Panc1 (cell line): Measurements from ENCODE around the gene BTK. TPM values are rescaled to one million over a fixed set of nuclear protein-coding genes. Genes with fewer than 3 reads are reported as not detected.

Experiments used
- ATAC-seq: fragments of 200-7000 bp; cut with Tn5 transposase; 2 replicates; pipeline ENCODE4 v1.9.1; 2020; ENCODE audit warnings: mild to moderate bottlenecking, moderate library complexity
- BruUV-seq: library from RNA; stranded (reverse); fragments of 400-500 nt; replicated peaks from 2 replicates; lab custom pipeline; 2021; lab: Mats Ljungman, UMichigan
- CTCF ChIA-PET: fragments of 300-600 bp; sonication (Branson Sonifier 250); formaldehyde crosslinking; loops from one replicate; lab custom pipeline; 2022; ENCODE audit warnings: antibody characterized with exemption; lab: Charles Lee
- POLR2A ChIA-PET: fragments of 300-600 bp; sonication (Branson Sonifier 250); formaldehyde crosslinking; loops from one replicate; lab custom pipeline; 2022; ENCODE audit warnings: antibody characterized with exemption; lab: Charles Lee
- DNase-seq: peaks from one replicate; pipeline ENCODE4 v3.0.0-alpha.2; 2010; ENCODE audit warnings: low read depth, low spot score
- H3K27ac ChIP-seq: 2 replicates; pipeline ENCODE4 v1.5.1; 2011; ENCODE audit warnings: mild to moderate bottlenecking, low read length, inconsistent platforms
- H3K27me3 ChIP-seq: fragments of 200-500 bp; sonication (Bioruptor generic); 2 replicates; pipeline ENCODE4 v1.6.0; 2014; ENCODE audit warnings: low read length, inconsistent platforms; ENCODE audit not compliant: control insufficient read depth, insufficient read depth
- H3K36me3 ChIP-seq: fragments of 200-500 bp; sonication (Bioruptor generic); 2 replicates; pipeline ENCODE4 v1.5.1; 2014; ENCODE audit warnings: inconsistent platforms, mild to moderate bottlenecking, low read length, moderate library complexity; ENCODE audit not compliant: control insufficient read depth, insufficient read depth
- H3K4me1 ChIP-seq: 2 replicates; pipeline ENCODE4 v1.5.1; 2011; ENCODE audit warnings: inconsistent platforms, mild to moderate bottlenecking, low read length, moderate library complexity; ENCODE audit not compliant: control insufficient read depth, insufficient read depth
- H3K4me3 ChIP-seq, 2 experiments: 2 replicates each; pipeline ENCODE4 v1.5.1; 2011 to 2012; ENCODE audit warnings: low read depth in 2 of 2, low read length in 2 of 2, mild to moderate bottlenecking in 2 of 2, inconsistent platforms in 1 of 2, moderate library complexity in 1 of 2
- H3K9me3 ChIP-seq: fragments of 200-500 bp; sonication (Bioruptor generic); 2 replicates; pipeline ENCODE4 v1.5.1; 2014; ENCODE audit warnings: low read depth, mild to moderate bottlenecking, inconsistent platforms, low read length, moderate library complexity; ENCODE audit not compliant: control insufficient read depth, insufficient read depth
- CTCF ChIP-seq: fragments of 450-650 bp; IDR thresholded peaks from 2 replicates; pipeline ENCODE4 v1.5.1; 2017; ENCODE audit warnings: mild to moderate bottlenecking
- POLR2AphosphoS5 ChIP-seq: IDR thresholded peaks from 2 replicates; pipeline ENCODE4 v1.6.1; 2012; ENCODE audit warnings: mild to moderate bottlenecking, low read depth, low read length, moderate library complexity
- REST ChIP-seq, 2 experiments: IDR thresholded peaks; 2 replicates each; pipeline ENCODE4 v1.6.1; 2011 to 2012; ENCODE audit warnings: low read depth in 2 of 2, control low read depth in 1 of 2, low read length in 1 of 2, mild to moderate bottlenecking in 1 of 2, moderate library complexity in 1 of 2; ENCODE audit not compliant: insufficient read depth in 1 of 2
- SIN3A ChIP-seq: IDR thresholded peaks from 2 replicates; pipeline ENCODE4 v1.6.1; 2012; ENCODE audit warnings: low read depth, mild to moderate bottlenecking, low read length, moderate library complexity, borderline replicate concordance; ENCODE audit not compliant: insufficient read depth
- TCF7L2 ChIP-seq: IDR thresholded peaks from 2 replicates; pipeline ENCODE4 v1.6.1; 2011; ENCODE audit warnings: mild to moderate bottlenecking, low read depth, low read length, inconsistent platforms
- in situ Hi-C: cut with HindIII; loops from 2 replicates; pipeline ENCODE4 v1.10.0; 2016; ENCODE audit warnings: low sequenced_read_pairs, low pct_unique_long_range_greater_than_20kb
- intact Hi-C: fragments of 100-400 bp; cut with micrococcal nuclease; formaldehyde crosslinking; loops from one replicate; pipeline ENCODE4 v1.10.0; 2022; ENCODE audit not compliant: unreplicated experiment
- total RNA-seq: library from RNA; stranded (reverse); gene quantifications from one replicate; pipeline ENCODE4 v1.2.1, GENCODE V29; 2021; ENCODE audit not compliant: unreplicated experiment

The BTK gene
- total RNA-seq, 1 experiment from 2014 or later: not detected

GRCh38 chrX:101408532-101408841, 22.5 kb upstream of the BTK start:
- Histone ChIP-seq H3K4me1 (peaks cover 12% of the 10 kb centered on the region), H3K27ac (peak overlapping the region; percentile 87), H3K4me3 (peak overlapping the region; percentile 99), H3K36me3 (peaks cover 9% of the 10 kb centered on the region), H3K27me3 (no peaks in the 10 kb centered on the region), H3K9me3 (no peaks in the 10 kb centered on the region)
- ChIA-PET CTCF (interaction anchor here (0.6 kb wide), 1 partner anchor 1380 kb away, joined by 8 read pairs; no protein-coding TSS in a partner anchor), POLR2A (no interaction called here)
- intact Hi-C loops (no loop called here), in situ Hi-C loops (no loop called here)
- 0 out of 4 replicates have a peak, but pooled peaks of 1 of the 2 experiments have one; percentile 8 for TF ChIP-seq REST (IDR thresholded peaks at IDR 0.05; ENCODE audit: insufficient read depth in 1 of 2, low read depth in 2 of 2, low read length in 1 of 2)
- TF ChIP-seq POLR2AphosphoS5: no peak
- ATAC-seq: peak; percentile 40
- TSS peak; percentile 74 for BruUV-seq
- no peak for DNase-seq

GRCh38 chrX:101407748-101408531, 21.9 kb upstream of the BTK start, which contains the start of the genes GLA and HNRNPH2:
TSS of gene GLA (minus strand) at chrX:101407925. CDS start at chrX:101407903, 22 bp downstream.
TSS of gene HNRNPH2 (plus strand) at chrX:101408222. CDS start at chrX:101411989, 3,767 bp downstream.
- Histone ChIP-seq H3K27ac (peak within 1 kb of the TSS; percentile 87), H3K9me3 (no peaks in the 10 kb centered on the region), H3K27me3 (no peaks in the 10 kb centered on the region), H3K4me3 (peak within 1 kb of the TSS; percentile 99), H3K36me3 (peaks cover 9% of the 10 kb centered on the region), H3K4me1 (peaks cover 12% of the 10 kb centered on the region)
- in situ Hi-C loops (no loop called here), intact Hi-C loops (no loop called here)
- no TSS peak for BruUV-seq
- TF ChIP-seq SIN3A (0 out of 2 replicates have a peak, but pooled peaks have one; percentile 73), TCF7L2 (peak; percentile 89), CTCF (no peak), REST (IDR thresholded peaks at IDR 0.05; ENCODE audit: insufficient read depth in 1 of 2, low read depth in 2 of 2, low read length in 1 of 2) (peak in 1 of 2 experiments; percentile 13; a peak in 1 of 4 replicates), POLR2AphosphoS5 (peak; percentile 82; the same call in 1 of the 2 replicates)
- peak; percentile 97 for ATAC-seq
- POLR2A ChIA-PET: interaction anchor here (0.7 kb wide), 1 partner anchor 58 kb away, joined by 4 read pairs; no protein-coding TSS in a partner anchor
- DNase-seq: peak; percentile 99
- CTCF ChIA-PET: no interaction called here
